ENCODE data around the gene SLC25A41.
A peak's percentile ranks its signal among the peaks of the same experiment; 100 is the strongest.

Gene SLC25A41

DNA sequence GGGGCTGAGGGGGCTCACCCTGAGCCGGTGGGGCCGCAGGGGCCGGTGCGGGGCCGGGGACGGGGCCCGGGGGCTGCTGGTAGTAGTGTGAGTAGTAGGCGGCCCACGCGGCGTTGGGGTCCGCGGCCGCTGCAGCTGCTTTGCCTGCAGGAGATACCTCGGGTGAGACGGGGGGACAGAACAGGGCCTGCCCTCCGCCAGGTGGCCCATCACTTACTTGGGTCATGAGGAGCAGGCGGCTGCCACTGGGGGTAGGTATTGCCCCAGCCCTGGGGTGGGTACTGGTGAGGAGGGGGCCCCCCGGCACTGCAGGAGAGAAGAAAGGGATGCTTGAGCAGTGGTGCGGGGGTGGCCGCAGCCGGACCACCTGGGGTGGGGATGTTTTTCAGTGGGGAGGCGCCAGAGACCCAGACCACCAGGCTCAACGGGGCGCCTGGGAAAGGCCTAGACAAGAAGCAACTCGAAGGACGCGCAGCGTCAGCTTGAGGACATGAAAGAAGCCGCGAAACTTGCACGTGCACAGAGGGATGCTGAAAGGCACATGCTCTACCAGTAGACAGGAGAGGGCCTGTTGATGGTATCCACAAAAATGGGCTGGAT is 17.9 kb downstream of the SLC25A41 start:
- Histone ChIP-seq H3K4me1 (ENCODE audit: control insufficient read depth, insufficient read depth, low read length) (peaks cover 11% of the 10 kb centered on the region), H3K9ac (ENCODE audit: low read length in 2 of 2) (no peak overlapping the region), H3K9me3 (ENCODE audit: control insufficient read depth in 2 of 2, low read length in 2 of 2) (no peaks in the 10 kb centered on the region), H3K4me3 (ENCODE audit: low read length in 2 of 2) (no peak overlapping the region), H3K27ac (ENCODE audit: low read length) (no peak overlapping the region), H3K36me3 (ENCODE audit: control insufficient read depth in 2 of 2, insufficient read depth in 2 of 2, low read length in 2 of 2) (peaks cover 54 to 55% of the 10 kb centered on the region in 2 donors), H3K27me3 (ENCODE audit: control insufficient read depth in 1 of 2, insufficient read depth in 2 of 2, low read length in 2 of 2) (no peaks in the 10 kb centered on the region)

DNA sequence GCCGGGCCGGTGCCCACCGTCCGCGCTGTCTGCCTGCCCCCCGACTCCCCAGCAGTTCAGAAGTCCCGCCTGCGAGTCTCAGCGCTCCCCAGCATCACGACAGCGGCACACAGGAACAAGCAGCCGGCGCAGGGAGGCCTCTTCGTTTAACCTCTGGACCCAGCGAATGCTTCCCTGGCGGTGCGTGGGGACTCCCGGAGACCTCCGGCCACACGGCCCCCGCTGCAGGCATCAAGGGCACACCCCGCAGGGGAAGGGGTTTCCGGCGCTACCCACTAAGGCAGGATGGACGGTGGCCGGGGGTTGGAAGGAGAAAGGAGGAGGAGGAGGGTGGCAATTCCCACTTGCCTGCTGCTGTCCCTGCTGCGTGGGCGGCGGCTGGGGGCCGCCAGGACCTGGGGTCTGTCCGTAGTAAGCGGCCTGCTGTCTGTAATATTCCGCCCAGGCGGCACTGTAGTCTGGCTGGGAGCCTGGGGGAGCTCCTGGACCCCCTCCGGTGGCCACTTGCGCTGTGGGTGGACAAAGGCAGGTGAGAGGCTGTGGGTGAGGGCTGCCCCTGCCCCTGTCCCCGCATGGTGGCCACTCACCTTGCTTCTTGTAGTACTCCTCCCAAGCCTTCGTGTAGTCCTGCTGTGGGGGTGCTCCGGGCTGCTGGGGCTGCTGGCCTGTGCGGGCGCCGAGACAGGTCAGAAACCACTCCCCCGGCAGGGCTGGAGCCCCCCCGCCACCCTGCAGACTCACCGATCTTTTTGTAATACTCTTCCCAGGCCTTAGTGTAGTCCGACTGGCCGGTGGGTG is 18.6 kb downstream of the SLC25A41 start:
- Histone ChIP-seq H3K9me3 (ENCODE audit: control insufficient read depth in 2 of 2, low read length in 2 of 2) (no peaks in the 10 kb centered on the region), H3K9ac (ENCODE audit: low read length in 2 of 2) (no peak overlapping the region), H3K36me3 (ENCODE audit: control insufficient read depth in 2 of 2, insufficient read depth in 2 of 2, low read length in 2 of 2) (peaks cover 49 to 52% of the 10 kb centered on the region in 2 donors), H3K27ac (ENCODE audit: low read length) (no peak overlapping the region), H3K4me3 (ENCODE audit: low read length in 2 of 2) (no peak overlapping the region), H3K27me3 (ENCODE audit: control insufficient read depth in 1 of 2, insufficient read depth in 2 of 2, low read length in 2 of 2) (no peaks in the 10 kb centered on the region), H3K4me1 (ENCODE audit: control insufficient read depth, insufficient read depth, low read length) (peaks cover 11% of the 10 kb centered on the region)

DNA sequence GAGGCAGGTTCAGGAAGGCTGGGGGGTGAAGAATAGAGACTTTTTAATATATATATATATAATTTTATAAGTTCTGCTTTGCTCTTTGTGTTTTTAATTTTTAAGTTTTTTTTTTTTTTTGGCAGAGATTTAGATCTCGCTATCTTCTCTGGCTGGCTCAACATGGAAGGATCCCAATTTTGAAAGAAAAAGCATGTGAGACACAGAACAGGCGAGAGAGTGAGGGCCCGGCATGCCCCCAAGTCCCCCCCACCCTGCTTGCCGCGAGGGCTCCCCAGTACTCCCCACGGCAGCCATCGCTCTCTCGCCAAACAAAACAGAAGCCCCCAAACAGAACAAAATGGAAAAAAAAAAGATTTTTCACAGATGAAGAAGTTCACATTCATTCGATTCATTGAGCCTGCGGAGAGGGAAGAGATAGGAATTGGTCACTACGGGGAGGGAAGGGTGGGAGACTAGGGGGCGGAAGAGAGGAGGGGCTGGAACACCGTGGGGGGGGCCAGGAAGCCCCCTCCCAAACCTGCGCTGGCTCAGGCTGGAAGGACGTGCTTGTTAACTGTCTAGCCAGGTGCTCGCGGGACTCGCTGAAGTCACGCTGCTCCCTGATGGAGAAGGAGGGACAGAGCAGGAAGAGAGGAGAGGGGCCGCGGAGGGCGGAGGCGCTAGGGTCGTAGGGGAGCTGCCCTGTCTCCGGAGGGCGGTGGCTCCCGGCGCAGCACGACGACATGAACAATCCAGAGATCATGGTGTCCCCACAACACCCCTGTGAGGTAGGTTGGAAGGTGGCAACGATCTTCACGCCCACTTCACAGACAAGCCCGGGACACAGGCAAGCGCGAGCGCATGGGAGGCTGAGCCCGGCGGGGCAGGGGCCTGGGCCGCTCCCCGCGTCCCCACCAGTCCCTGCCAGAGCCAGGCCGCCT is 19.6 kb downstream of the SLC25A41 start:
- H3K36me3 ChIP-seq (ENCODE audit: control insufficient read depth in 2 of 2, insufficient read depth in 2 of 2, low read length in 2 of 2) = peaks cover 39 to 43% of the 10 kb centered on the region in 2 donors
- H3K9ac ChIP-seq (ENCODE audit: low read length in 2 of 2) = no peak overlapping the region
- H3K27me3 ChIP-seq (ENCODE audit: control insufficient read depth in 1 of 2, insufficient read depth in 2 of 2, low read length in 2 of 2) = no peaks in the 10 kb centered on the region
- no peak overlapping the region for H3K27ac ChIP-seq (ENCODE audit: low read length)
- H3K4me3 ChIP-seq (ENCODE audit: low read length in 2 of 2) = no peak overlapping the region
- H3K9me3 ChIP-seq (ENCODE audit: control insufficient read depth in 2 of 2, low read length in 2 of 2) = no peaks in the 10 kb centered on the region
- peaks cover 7% of the 10 kb centered on the region for H3K4me1 ChIP-seq (ENCODE audit: control insufficient read depth, insufficient read depth, low read length)

DNA sequence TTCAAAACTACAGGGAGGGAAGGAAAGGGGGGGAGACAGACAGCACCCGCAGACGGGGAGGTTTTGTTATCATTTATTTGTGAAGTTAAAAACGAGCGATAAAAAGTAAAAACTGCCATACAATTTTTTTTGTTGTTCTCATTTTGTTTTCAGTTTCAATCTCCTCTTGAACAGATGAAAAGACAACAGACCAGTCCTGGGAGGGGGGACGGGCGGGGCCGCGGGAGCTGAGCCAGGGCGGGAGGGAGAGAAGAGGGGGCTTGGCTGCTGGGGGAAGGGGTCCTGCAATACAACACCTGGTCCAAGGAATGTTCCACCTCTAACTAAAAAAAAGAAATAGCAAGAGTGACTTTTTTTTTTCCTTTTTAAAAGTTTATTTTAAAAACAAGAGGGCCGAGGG is 20.3 kb downstream of the SLC25A41 start:
- Histone ChIP-seq H3K9me3 (ENCODE audit: control insufficient read depth in 2 of 2, low read length in 2 of 2) (no peaks in the 10 kb centered on the region), H3K27ac (ENCODE audit: low read length) (no peak overlapping the region), H3K9ac (ENCODE audit: low read length in 2 of 2) (no peak overlapping the region)

DNA sequence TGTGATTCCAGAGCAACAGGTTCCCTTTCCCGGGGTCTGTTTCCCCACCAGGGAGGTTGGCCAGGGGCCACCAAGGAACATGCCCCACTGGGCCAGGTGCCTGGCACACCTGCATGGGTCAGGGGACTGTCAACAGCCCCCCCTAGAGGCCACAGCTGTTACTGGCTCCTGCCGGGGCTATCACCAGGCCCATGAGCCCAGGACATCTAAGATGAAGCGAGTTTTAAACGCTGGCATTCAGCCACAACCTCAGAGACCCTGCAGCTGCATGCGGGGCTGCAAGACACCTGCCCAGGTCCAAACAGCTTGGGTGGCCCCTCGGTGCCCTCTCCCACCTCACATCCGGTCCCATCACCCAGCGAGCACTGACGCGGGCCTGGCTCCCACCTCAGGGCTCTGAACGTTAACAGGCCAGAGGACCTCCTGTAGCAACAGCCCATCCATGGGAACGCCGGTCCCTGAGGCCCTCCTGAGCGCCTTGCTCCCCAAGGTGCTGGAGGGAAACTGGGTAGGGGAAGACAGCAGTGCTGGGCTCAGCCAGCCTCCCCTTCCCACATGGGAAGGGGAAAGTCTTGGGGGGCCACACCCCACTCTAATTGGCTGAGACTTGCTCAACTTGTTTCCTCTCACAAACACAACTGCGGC is 21.0 kb downstream of the SLC25A41 start:
- H3K9me3 ChIP-seq (ENCODE audit: control insufficient read depth in 2 of 2, low read length in 2 of 2) = no peaks in the 10 kb centered on the region
- H3K27ac ChIP-seq (ENCODE audit: low read length) = peak overlapping the region; percentile 18
- H3K9ac ChIP-seq (ENCODE audit: low read length in 2 of 2) = no peak overlapping the region
- peaks cover 25 to 29% of the 10 kb centered on the region in 2 donors for H3K36me3 ChIP-seq (ENCODE audit: control insufficient read depth in 2 of 2, insufficient read depth in 2 of 2, low read length in 2 of 2)
- H3K27me3 ChIP-seq (ENCODE audit: control insufficient read depth in 1 of 2, insufficient read depth in 2 of 2, low read length in 2 of 2) = no peaks in the 10 kb centered on the region
- H3K4me3 ChIP-seq (ENCODE audit: low read length in 2 of 2) = no peak overlapping the region
- H3K4me1 ChIP-seq (ENCODE audit: control insufficient read depth, insufficient read depth, low read length) = peaks cover 7% of the 10 kb centered on the region

More for the DNA sequence above, 20.3 kb downstream of the SLC25A41 start:
- peaks cover 32 to 36% of the 10 kb centered on the region in 2 donors for H3K36me3 ChIP-seq (ENCODE audit: control insufficient read depth in 2 of 2, insufficient read depth in 2 of 2, low read length in 2 of 2)
- no peaks in the 10 kb centered on the region for H3K27me3 ChIP-seq (ENCODE audit: control insufficient read depth in 1 of 2, insufficient read depth in 2 of 2, low read length in 2 of 2)
- peaks cover 7% of the 10 kb centered on the region for H3K4me1 ChIP-seq (ENCODE audit: control insufficient read depth, insufficient read depth, low read length)
- no peak overlapping the region for H3K4me3 ChIP-seq (ENCODE audit: low read length in 2 of 2)

DNA sequence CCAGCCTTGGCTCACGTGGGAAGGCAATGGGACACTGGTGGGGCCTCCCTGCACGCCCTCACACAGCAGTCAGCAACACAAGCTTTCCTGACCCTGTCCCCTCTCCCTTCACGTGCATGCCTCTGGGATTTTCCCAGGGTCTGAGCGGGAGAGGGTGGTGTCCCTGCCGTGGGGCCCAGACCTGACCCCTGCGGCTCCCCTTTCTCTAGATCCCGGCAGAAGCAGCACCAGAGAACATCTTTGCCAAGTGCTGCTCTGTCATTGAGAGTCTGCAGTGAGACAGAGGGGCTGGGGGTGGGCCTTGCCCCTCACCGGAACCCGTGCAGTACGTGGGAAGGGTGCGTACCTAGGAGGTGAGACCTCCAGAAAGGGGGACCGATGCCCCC is 21.5 kb downstream of the SLC25A41 start:
- Histone ChIP-seq H3K4me3 (ENCODE audit: low read length in 2 of 2) (no peak overlapping the region), H3K9me3 (ENCODE audit: control insufficient read depth in 2 of 2, low read length in 2 of 2) (no peaks in the 10 kb centered on the region), H3K4me1 (ENCODE audit: control insufficient read depth, insufficient read depth, low read length) (peaks cover 7% of the 10 kb centered on the region), H3K36me3 (ENCODE audit: control insufficient read depth in 2 of 2, insufficient read depth in 2 of 2, low read length in 2 of 2) (peaks cover 20 to 24% of the 10 kb centered on the region in 2 donors), H3K27ac (ENCODE audit: low read length) (peak overlapping the region; percentile 18), H3K9ac (ENCODE audit: low read length in 2 of 2) (no peak overlapping the region), H3K27me3 (ENCODE audit: control insufficient read depth in 1 of 2, insufficient read depth in 2 of 2, low read length in 2 of 2) (no peaks in the 10 kb centered on the region)

DNA sequence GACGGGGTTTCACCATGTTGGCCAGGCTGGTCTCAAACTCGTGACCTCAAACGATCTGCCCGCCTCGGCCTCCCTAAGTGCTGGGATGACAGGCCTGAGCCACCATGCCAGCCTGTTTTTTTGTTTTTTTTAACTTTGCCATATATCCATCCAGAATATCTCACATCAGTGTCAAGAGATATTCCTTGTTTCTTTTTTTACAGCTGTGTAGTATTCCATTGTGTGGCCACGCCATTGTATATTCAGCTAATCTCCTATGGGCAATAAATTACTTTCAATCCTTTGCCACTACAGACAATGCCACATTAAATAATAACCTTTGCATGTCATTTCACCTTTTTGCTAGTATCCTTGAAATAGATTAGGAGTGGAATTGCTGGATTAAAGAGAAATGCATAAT is 24.2 kb downstream of the SLC25A41 start:
- Histone ChIP-seq H3K9me3 (ENCODE audit: control insufficient read depth in 2 of 2, low read length in 2 of 2) (no peaks in the 10 kb centered on the region), H3K27ac (ENCODE audit: low read length) (no peak overlapping the region), H3K4me3 (ENCODE audit: low read length in 2 of 2) (no peak overlapping the region), H3K36me3 (ENCODE audit: control insufficient read depth in 2 of 2, insufficient read depth in 2 of 2, low read length in 2 of 2) (peaks cover 0 to 3% of the 10 kb centered on the region in 2 donors), H3K27me3 (ENCODE audit: control insufficient read depth in 1 of 2, insufficient read depth in 2 of 2, low read length in 2 of 2) (no peaks in the 10 kb centered on the region), H3K9ac (ENCODE audit: low read length in 2 of 2) (no peak overlapping the region), H3K4me1 (ENCODE audit: control insufficient read depth, insufficient read depth, low read length) (peaks cover 7% of the 10 kb centered on the region)

DNA sequence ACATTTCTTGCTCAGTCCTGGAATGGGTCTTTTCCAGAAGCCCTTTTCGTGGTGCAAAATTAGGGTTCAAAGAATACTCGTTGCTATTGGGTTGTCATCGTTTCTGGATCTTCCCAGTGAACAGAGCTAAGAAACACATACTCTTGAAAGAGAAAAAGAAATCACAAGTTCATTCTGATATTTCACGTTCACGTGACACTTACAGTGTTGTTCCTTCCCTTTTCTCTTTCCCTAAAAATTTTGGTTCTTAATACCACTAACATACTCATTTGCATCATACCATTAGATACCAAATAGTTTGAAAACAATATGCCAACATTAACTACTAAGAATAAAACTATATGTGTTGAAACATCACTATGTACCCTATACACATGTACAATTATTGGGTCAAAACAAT is 27.2 kb downstream of the SLC25A41 start:
- H3K36me3 ChIP-seq (ENCODE audit: control insufficient read depth in 2 of 2, insufficient read depth in 2 of 2, low read length in 2 of 2) = no peaks in the 10 kb centered on the region
- no peak overlapping the region for H3K4me3 ChIP-seq (ENCODE audit: low read length in 2 of 2)
- H3K9me3 ChIP-seq (ENCODE audit: control insufficient read depth in 2 of 2, low read length in 2 of 2) = no peaks in the 10 kb centered on the region
- H3K4me1 ChIP-seq (ENCODE audit: control insufficient read depth, insufficient read depth, low read length) = no peaks in the 10 kb centered on the region
- H3K27me3 ChIP-seq (ENCODE audit: control insufficient read depth in 1 of 2, insufficient read depth in 2 of 2, low read length in 2 of 2) = no peaks in the 10 kb centered on the region
- H3K9ac ChIP-seq (ENCODE audit: low read length in 2 of 2) = no peak overlapping the region
- no peak overlapping the region for H3K27ac ChIP-seq (ENCODE audit: low read length)

DNA sequence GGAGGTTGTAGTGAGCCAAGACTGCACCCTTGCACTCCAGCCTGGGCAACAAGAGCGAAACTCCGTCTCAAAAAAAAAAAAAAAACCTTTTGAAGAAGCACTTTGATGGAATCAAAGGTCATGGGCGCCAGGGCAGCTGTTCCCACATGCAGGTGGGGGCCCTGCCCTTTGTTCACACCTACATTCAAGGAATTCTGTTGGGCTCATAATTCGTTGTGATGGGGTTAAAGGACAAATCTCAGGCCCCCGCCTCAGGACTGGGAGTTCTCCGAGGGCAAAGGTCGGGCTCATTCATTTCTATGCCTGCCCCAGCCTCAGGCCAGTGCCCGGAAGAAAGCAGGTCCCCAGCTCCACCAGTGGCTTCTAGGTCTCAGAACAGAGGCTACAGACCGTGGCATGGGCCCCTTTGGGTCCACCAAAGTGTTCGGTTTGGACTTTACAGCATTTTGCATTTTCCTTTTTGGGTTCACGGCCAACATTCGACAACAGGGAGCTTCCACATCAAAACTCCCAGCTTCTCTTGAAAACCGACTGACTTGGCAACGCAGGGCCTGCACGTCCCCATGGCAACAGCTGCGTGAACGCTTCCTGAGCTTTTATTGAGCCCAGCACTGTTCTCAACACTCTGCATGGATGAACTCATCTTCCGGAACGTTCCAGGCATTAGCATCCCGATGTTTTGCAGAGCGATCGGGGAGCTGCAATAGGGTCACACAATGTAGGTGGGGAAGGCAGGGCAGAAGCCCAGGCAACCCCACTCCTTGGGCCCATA is 30.5 kb downstream of the SLC25A41 start:
- H3K9me3 ChIP-seq (ENCODE audit: control insufficient read depth in 2 of 2, low read length in 2 of 2) = no peaks in the 10 kb centered on the region

DNA sequence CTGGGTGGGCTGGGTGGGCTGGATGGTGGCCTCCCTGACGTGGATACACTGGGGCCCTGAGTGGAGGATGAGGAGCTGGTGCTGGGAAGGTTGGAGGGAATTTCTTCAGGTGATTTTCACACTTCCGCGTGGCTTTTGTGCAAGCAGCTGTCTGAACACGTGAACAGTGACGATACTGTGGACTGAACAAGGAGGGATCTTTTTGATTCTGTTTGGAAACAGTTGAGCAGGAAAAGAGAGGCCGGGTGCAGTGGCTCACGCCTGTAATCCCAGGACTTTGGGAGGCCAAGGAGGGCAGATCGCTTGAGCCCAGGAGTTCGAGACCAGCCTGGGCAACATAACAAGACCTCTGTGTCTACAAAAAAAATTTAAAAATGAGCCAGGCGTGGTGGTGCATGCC is 31.5 kb downstream of the SLC25A41 start:
- H3K27me3 ChIP-seq (ENCODE audit: control insufficient read depth in 1 of 2, insufficient read depth in 2 of 2, low read length in 2 of 2) = no peaks in the 10 kb centered on the region
- H3K9me3 ChIP-seq (ENCODE audit: control insufficient read depth in 2 of 2, low read length in 2 of 2) = no peaks in the 10 kb centered on the region
- no peaks in the 10 kb centered on the region for H3K36me3 ChIP-seq (ENCODE audit: control insufficient read depth in 2 of 2, insufficient read depth in 2 of 2, low read length in 2 of 2)
- no peak overlapping the region for H3K4me3 ChIP-seq (ENCODE audit: low read length in 2 of 2)
- H3K9ac ChIP-seq (ENCODE audit: low read length in 2 of 2) = no peak overlapping the region
- no peak overlapping the region for H3K27ac ChIP-seq (ENCODE audit: low read length)
- H3K4me1 ChIP-seq (ENCODE audit: control insufficient read depth, insufficient read depth, low read length) = no peaks in the 10 kb centered on the region

More for the DNA sequence above, 30.5 kb downstream of the SLC25A41 start:
- no peaks in the 10 kb centered on the region for H3K4me1 ChIP-seq (ENCODE audit: control insufficient read depth, insufficient read depth, low read length)
- H3K27me3 ChIP-seq (ENCODE audit: control insufficient read depth in 1 of 2, insufficient read depth in 2 of 2, low read length in 2 of 2) = no peaks in the 10 kb centered on the region
- no peaks in the 10 kb centered on the region for H3K36me3 ChIP-seq (ENCODE audit: control insufficient read depth in 2 of 2, insufficient read depth in 2 of 2, low read length in 2 of 2)
- no peak overlapping the region for H3K4me3 ChIP-seq (ENCODE audit: low read length in 2 of 2)
- no peak overlapping the region for H3K27ac ChIP-seq (ENCODE audit: low read length)
- no peak overlapping the region for H3K9ac ChIP-seq (ENCODE audit: low read length in 2 of 2)
